Pancreas (tissue), 10 donors: Measurements from ENCODE around the gene CHST11. TPM values are rescaled to one million over a fixed set of nuclear protein-coding genes. Genes with fewer than 3 reads are reported as not detected.

Source experiments
- ATAC-seq, 4 donors: fragments of 200-7000 bp; cut with Tn5 transposase; one replicate each; pipeline versions ENCODE4 v1.8.0 to v1.9.1; 2020; ENCODE audit warnings: mild to moderate bottlenecking in 4 of 4, moderate library complexity in 4 of 4
- DNase-seq, 6 donors: peaks; one replicate each; pipeline ENCODE4 v3.0.0-alpha.2; 2020
- FAIRE-seq: peaks from 2 replicates; lab custom pipeline; 2012; peaks lifted over from hg19 to GRCh38; lab: Jason Lieb, UNC
- H3K27ac ChIP-seq, 4 donors: fragments of 200-600 bp; sonication (generic); 1 replicate in 3 of 4; 2 replicates in 1 of 4; pipeline versions ENCODE4 v1.5.0 to v1.8.0; 2020
- H3K27me3 ChIP-seq, 4 donors: fragments of 200-600 bp; one replicate each; pipeline ENCODE4 v1.8.0; 2021
- H3K36me3 ChIP-seq, 3 donors: fragments of 200-600 bp; sonication (generic) in 1 of 3; one replicate each; pipeline versions ENCODE4 v1.5.0 to v1.8.0; 2020 to 2021
- H3K4me1 ChIP-seq, 3 donors: fragments of 200-600 bp; one replicate each; pipeline ENCODE4 v1.8.0; 2021
- H3K4me3 ChIP-seq, 4 donors: fragments of 200-600 bp; sonication (generic) in 2 of 4; one replicate each; pipeline versions ENCODE4 v1.5.0 to v1.8.0; 2020 to 2021
- H3K9me3 ChIP-seq, 4 donors: fragments of 200-600 bp; one replicate each; pipeline ENCODE4 v1.8.0; 2021
- WGBS, 2 donors: extraction: QIAGEN DNeasy Blood & Tissue Kit; methylation state at CpG; one replicate each; pipeline ENCODE4 v1.1.7; 2013; 5-methylcytosine and 5-hydroxymethylcytosine counted together
- intact Hi-C, 3 donors: fragments of 100-400 bp; cut with DNase I; formaldehyde crosslinking; loops; one replicate each; pipeline versions ENCODE4 v1.11.1 to v1.14.2; 2022
- polyA plus RNA-seq, 2 donors: library from polyadenylated mRNA; stranded (reverse); fragments of 200-250 nt; gene quantifications; one replicate each; pipeline ENCODE4 v1.2.3, GENCODE V29; 2013
- total RNA-seq, 6 donors: library from RNA; stranded (reverse); fragmentation: NEBNext Ultra II Directional in 4 of 6; extraction: Animal tissue kit (Norgen Biotek cat#: 25700) in 4 of 6; gene quantifications; one replicate each; pipeline versions ENCODE4 v1.2.1 to v1.2.4, GENCODE V29; 2021 to 2023
- TF ChIP-seq, protein P1 (sequence below), 4 donors: fragments of 200-600 bp; sonication (generic) in 3 of 4; IDR thresholded peaks; one replicate each; pipeline versions ENCODE4 v1.5.0 to v1.8.0; 2021; ENCODE audit warnings: antibody characterized with exemption in 4 of 4
- donor health status: healthy with polysubstance abuse.
- donor health status: DM: no; HTN: no; CAD: no; lungs with moderate emphysema.
- donor health status: DM: no; HTN: no; CAD: no.
- donor health status: control.
- donor health status: control.
- donor health status: Bipolar disorder and iron deficiency.
- donor health status: DM: yes; HTN: yes; CAD: no.
- donor health status: DM: no; HTN: no; CAD: no.
- donor health status: DM: no; HTN: no; CAD: no.
- donor health status: DM: yes; HTN: yes; CAD: no.

Gene CHST11
- total and polyA plus RNA-seq, 8 donors: 1.1 to 14.8 (median 7.8) TPM

DNA sequence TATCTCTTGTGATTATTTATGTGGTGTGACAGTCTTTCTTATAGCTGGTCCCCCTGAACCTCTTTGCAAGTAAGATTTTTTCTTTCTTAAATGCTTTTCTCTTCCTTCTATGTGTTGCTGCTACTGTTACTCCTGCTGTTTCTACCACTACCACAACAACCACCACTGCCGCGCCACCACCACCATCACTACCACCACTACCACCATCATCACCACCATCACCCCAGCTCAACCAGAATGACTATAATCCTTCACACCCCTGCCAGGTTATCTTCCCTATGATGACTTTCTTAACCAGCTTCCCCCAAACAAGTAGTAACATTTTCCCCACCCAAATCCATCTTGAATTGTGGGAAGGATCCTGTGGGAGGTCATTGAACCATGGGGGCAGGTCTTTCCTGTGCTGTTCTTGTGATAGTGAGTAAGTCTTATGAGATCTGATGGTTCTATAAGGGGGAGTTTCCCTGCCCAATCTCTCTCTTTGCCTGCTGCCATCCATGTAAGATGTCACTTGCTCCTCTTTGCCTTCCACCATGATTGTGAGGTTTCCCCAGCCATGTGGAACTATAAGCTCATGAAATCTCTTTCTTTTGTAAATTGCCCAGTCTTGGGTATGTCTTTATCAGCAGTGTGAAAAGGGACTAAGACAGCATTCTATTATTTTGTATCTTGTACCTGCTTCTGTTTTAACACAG is 52.2 kb downstream of the CHST11 start:
- Histone ChIP-seq H3K4me3 (no peak overlapping the region), H3K9me3 (no peaks in the 10 kb centered on the region), H3K36me3 (no peaks in the 10 kb centered on the region), H3K4me1 (peaks cover 6 to 27% (median 6%) of the 10 kb centered on the region in 3 donors), H3K27ac (no peak overlapping the region), H3K27me3 (no peaks in the 10 kb centered on the region)
- no peak for DNase-seq
- 94 to 100% methylated on average over 2 of the region's 2 CpGs for WGBS, 2 donors
- FAIRE-seq: no peak
- TF ChIP-seq, protein P1, sequence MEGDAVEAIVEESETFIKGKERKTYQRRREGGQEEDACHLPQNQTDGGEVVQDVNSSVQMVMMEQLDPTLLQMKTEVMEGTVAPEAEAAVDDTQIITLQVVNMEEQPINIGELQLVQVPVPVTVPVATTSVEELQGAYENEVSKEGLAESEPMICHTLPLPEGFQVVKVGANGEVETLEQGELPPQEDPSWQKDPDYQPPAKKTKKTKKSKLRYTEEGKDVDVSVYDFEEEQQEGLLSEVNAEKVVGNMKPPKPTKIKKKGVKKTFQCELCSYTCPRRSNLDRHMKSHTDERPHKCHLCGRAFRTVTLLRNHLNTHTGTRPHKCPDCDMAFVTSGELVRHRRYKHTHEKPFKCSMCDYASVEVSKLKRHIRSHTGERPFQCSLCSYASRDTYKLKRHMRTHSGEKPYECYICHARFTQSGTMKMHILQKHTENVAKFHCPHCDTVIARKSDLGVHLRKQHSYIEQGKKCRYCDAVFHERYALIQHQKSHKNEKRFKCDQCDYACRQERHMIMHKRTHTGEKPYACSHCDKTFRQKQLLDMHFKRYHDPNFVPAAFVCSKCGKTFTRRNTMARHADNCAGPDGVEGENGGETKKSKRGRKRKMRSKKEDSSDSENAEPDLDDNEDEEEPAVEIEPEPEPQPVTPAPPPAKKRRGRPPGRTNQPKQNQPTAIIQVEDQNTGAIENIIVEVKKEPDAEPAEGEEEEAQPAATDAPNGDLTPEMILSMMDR (IDR thresholded peaks at IDR 0.05): no peak
- intact Hi-C loops: no loop called here
- ATAC-seq: no peak

DNA sequence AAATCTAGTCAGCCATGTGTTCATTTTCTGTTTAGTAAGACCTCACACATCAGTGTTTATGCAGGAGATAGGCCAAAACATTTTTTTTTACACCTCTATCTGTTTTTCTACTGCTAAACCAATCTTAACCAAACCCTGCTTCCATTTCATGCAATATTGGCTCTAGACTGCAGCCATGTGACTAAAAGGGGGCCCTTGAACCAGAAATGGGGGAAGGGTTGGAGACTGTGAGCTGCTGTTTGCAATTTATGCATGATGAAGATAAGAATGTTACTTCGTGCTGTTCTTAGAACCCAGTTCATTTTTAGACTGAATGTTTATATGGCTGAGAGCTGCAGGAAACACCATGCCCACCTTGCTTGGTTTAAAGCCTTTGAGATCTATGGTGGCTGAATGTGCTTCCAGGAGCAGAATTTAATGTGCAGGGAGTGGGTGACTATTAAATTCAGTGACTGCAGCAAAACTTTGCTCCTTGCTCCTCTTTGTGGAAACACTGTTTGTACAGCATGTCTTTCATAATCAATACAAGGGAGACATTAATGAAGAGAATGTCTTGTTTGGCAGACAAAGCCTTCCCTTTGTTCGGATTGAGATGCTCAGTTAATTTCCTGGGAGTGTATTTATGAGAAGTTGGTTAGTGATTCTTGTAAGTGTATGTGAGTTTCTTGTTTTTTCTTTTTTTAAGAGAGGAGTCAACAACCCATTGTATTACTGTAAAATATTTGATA is 53.6 kb downstream of the CHST11 start:
- Histone ChIP-seq H3K4me1 (peaks cover 6 to 22% (median 6%) of the 10 kb centered on the region in 3 donors), H3K36me3 (no peaks in the 10 kb centered on the region), H3K27me3 (no peaks in the 10 kb centered on the region), H3K4me3 (no peak overlapping the region), H3K9me3 (no peaks in the 10 kb centered on the region), H3K27ac (no peak overlapping the region)
- no peak for ATAC-seq
- FAIRE-seq: no peak
- 52 to 65% methylated on average over 2 of the region's 2 CpGs for WGBS, 2 donors
- DNase-seq: no peak
- TF ChIP-seq, protein P1 (IDR thresholded peaks at IDR 0.05): no peak
- intact Hi-C loops: no loop called here

DNA sequence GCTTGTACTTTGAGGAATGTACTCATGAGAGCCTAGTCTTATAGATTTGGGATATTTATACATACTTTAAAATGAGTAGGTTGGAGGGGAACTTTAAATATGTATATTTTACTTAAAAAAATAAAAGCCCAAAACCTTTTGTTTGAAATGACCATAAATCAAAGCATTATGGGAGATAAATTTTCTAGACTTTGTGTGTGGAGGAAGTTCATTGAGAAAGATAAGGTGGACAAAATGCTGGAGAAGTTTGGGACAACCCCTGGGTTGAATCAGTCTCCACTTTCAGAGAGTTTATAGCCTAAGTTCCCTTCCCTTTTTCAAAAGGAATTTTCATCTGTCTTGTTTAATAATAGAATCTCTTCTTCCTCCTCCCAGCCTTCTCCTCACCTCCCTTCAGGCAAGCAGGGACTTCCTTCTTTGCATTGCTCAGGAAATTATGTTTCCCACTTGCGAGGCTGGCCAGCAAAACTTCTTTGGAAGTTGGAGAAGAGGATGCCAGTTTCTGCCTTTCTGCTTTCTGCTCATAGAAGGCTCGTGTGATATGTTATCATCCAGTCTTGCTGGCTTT is 54.2 kb downstream of the CHST11 start:
- peaks cover 6 to 18% (median 6%) of the 10 kb centered on the region in 3 donors for H3K4me1 ChIP-seq
- no peaks in the 10 kb centered on the region for H3K9me3 ChIP-seq
- intact Hi-C loops: no loop called here
- WGBS, 2 donors: 68 to 70% methylated on average over 2 of the region's 2 CpGs
- TF ChIP-seq, protein P1 (IDR thresholded peaks at IDR 0.05): no peak
- no peak overlapping the region for H3K4me3 ChIP-seq
- DNase-seq: no peak
- no peak for ATAC-seq
- no peak overlapping the region for H3K27ac ChIP-seq
- H3K27me3 ChIP-seq: no peaks in the 10 kb centered on the region
- no peaks in the 10 kb centered on the region for H3K36me3 ChIP-seq
- FAIRE-seq: no peak

DNA sequence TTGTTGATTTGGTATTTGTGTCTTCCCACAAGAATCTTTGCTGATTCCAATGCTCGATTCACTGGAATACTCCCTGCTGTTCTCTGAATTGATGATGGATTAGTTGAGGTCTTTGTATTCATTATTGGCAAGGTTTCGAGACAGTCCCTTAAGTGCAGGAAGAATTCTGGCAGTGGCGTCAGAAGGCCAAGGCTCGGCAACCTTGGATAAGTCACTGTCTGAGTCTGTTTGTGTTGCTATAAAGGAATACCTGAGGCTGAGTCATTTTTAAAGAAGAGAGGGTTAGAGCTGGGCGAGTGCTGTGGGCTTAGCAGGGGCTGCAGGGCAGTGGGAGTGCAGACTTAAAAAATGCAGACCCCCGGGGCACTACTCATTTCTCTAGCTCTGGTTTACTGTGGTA is 56.9 kb downstream of the CHST11 start:
- no peak for DNase-seq
- no peak for FAIRE-seq
- peaks cover 0 to 13% (median 0%) of the 10 kb centered on the region in 3 donors for H3K4me1 ChIP-seq

More for the DNA sequence above, 56.9 kb downstream of the CHST11 start:
- TF ChIP-seq, protein P1 (IDR thresholded peaks at IDR 0.05): no peak
- 83 to 87% methylated on average over 6 of the region's 6 CpGs for WGBS, 2 donors
- intact Hi-C loops: no loop called here
- Histone ChIP-seq H3K9me3 (no peaks in the 10 kb centered on the region), H3K36me3 (no peaks in the 10 kb centered on the region), H3K27me3 (no peaks in the 10 kb centered on the region), H3K4me3 (no peak overlapping the region), H3K27ac (no peak overlapping the region)
- no peak for ATAC-seq
